ENCODE results near the gene KRTAP10-6.

- TF ChIP-seq POLR2A (IDR thresholded peaks at IDR 0.05; ENCODE audit: extremely low read depth, insufficient read length) (no peak), CTCF (IDR thresholded peaks at IDR 0.05; ENCODE audit: low read depth, low read length) (no peak)
Measured at GRCh38 chr21:44582055-44582454, 10.2 kb downstream of the KRTAP10-6 start.

Measured in NB4 (cell line).